Right cardiac atrium (tissue), 5 donors: ENCODE measurements around the gene ZC3H7A. TPM values are rescaled to one million over a fixed set of nuclear protein-coding genes. Genes with fewer than 3 reads are reported as not detected.

Experiments
- polyA plus RNA-seq: library from polyadenylated mRNA; stranded (reverse); fragments of 200-250 nt; gene quantifications from one replicate; pipeline ENCODE4 v1.2.3, GENCODE V29; 2013
- total RNA-seq, 4 donors: library from RNA; stranded (reverse); fragmentation: NEBNext Ultra II Directional; extraction: Animal tissue kit (Norgen Biotek cat#: 25700); gene quantifications; one replicate each; pipeline ENCODE4 v1.2.1, GENCODE V29; 2021
- donor health status: healthy with polysubstance abuse.
- donor health status: DM: no; HTN: yes; CAD: no.
- donor health status: DM: no; HTN: no; CAD: no.
- donor health status: DM: no; HTN: yes; CAD: no; lungs with severe emphysema.
- donor health status: DM: yes; HTN: yes; CAD: no.

The ZC3H7A gene
- total and polyA plus RNA-seq, 5 donors: 18.7 to 32.2 (median 30.4) TPM

Other genes with a start within 250 kb of the ZC3H7A start
- 10 to 100 TPM; 54.0 to 76.5 (median 65.3) TPM for gene LITAF, start 210.3 kb downstream of the ZC3H7A start, total RNA-seq
- 25.7 TPM for gene LITAF, start 210.3 kb downstream of the ZC3H7A start, polyA plus RNA-seq
- 10 to 100 TPM; 24.8 to 33.3 (median 26.1) TPM for gene SNN, start 128.8 kb downstream of the ZC3H7A start, total RNA-seq
- 24.4 TPM for gene SNN, start 128.8 kb downstream of the ZC3H7A start, polyA plus RNA-seq
- 10 to 100 TPM; 22.0 to 29.4 (median 23.9) TPM for gene TXNDC11, start 54.4 kb downstream of the ZC3H7A start, total RNA-seq
- 25.8 TPM for gene TXNDC11, start 54.4 kb downstream of the ZC3H7A start, polyA plus RNA-seq
- 100 to 1,000 TPM; 103 to 114 (median 109) TPM for gene RSL1D1, start 54.3 kb upstream of the ZC3H7A start, total RNA-seq
- gene RSL1D1, start 54.3 kb upstream of the ZC3H7A start, polyA plus RNA-seq: 46.8 TPM
- 100 to 1,000 TPM in 1 of 4 donors, 10 to 100 TPM in 3; 89.1 to 105 (median 96.2) TPM for gene GSPT1, start 118.7 kb upstream of the ZC3H7A start, total RNA-seq
- 41.6 TPM for gene GSPT1, start 118.7 kb upstream of the ZC3H7A start, polyA plus RNA-seq
- 1 to 10 TPM; 2.4 to 6.8 (median 5.6) TPM for gene NPIPB2, start 144.8 kb upstream of the ZC3H7A start, total RNA-seq
- gene NPIPB2, start 144.8 kb upstream of the ZC3H7A start, polyA plus RNA-seq: 6.3 TPM
- under 1 TPM in 1 of 4 donors, not detected in 3; 0.38 TPM for gene TNFRSF17, start 168.0 kb upstream of the ZC3H7A start, total RNA-seq
- gene TNFRSF17, start 168.0 kb upstream of the ZC3H7A start, polyA plus RNA-seq: not detected
- gene SNX29, start 179.5 kb upstream of the ZC3H7A start, total RNA-seq: 10 to 100 TPM; 13.2 to 20.1 (median 16.2) TPM
- 3.0 TPM for gene SNX29, start 179.5 kb upstream of the ZC3H7A start, polyA plus RNA-seq